AG09309 (cell line): Measurements from ENCODE around the gene UGT1A8.

Experiments used
- DNase-seq: peaks from one replicate; pipeline ENCODE4 v3.0.0-alpha.2; 2010; ENCODE audit warnings: low read depth
- H3K4me3 ChIP-seq: 2 replicates; pipeline ENCODE4 v1.5.1; 2011; ENCODE audit warnings: mild to moderate bottlenecking, low read depth, low read length, moderate library complexity; ENCODE audit not compliant: control insufficient read depth
- TF ChIP-seq, protein P1 (sequence below): IDR thresholded peaks from 2 replicates; pipeline ENCODE4 v1.5.1; 2011; ENCODE audit warnings: mild to moderate bottlenecking, low read depth, low read length, inconsistent platforms; ENCODE audit not compliant: insufficient read depth, control insufficient read depth; ENCODE audit errors: missing control alignments

The UGT1A8 gene

DNA sequence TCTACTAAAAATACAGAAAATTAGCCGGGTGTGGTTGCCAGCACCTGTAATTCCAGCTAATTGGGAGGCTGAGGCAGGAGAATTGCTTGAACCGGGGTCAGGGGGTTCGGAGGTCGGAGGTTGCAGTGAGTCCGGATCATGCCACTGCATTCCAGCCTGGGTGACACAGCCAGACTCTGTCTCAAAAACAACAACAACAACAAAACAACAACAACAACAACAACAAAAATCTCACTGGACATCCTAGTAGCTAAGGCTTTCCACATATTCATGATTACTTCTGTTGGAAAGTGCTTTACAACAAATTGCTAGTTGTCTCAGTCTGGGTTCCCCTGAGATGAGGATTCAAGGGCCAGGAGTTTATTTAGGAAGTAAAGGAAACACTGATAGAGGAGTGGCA is 156.4 kb downstream of the UGT1A8 start:
- no peak for DNase-seq
- TF ChIP-seq, protein P1, sequence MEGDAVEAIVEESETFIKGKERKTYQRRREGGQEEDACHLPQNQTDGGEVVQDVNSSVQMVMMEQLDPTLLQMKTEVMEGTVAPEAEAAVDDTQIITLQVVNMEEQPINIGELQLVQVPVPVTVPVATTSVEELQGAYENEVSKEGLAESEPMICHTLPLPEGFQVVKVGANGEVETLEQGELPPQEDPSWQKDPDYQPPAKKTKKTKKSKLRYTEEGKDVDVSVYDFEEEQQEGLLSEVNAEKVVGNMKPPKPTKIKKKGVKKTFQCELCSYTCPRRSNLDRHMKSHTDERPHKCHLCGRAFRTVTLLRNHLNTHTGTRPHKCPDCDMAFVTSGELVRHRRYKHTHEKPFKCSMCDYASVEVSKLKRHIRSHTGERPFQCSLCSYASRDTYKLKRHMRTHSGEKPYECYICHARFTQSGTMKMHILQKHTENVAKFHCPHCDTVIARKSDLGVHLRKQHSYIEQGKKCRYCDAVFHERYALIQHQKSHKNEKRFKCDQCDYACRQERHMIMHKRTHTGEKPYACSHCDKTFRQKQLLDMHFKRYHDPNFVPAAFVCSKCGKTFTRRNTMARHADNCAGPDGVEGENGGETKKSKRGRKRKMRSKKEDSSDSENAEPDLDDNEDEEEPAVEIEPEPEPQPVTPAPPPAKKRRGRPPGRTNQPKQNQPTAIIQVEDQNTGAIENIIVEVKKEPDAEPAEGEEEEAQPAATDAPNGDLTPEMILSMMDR, result no peak
- no peak overlapping the region for H3K4me3 ChIP-seq

- DNase-seq, result no peak
- H3K4me3 ChIP-seq, result no peak overlapping the region
- TF ChIP-seq, protein P1, result no peak
Measured at GRCh38 chr2:233775414-233775813, 158.0 kb downstream of the UGT1A8 start.

DNA sequence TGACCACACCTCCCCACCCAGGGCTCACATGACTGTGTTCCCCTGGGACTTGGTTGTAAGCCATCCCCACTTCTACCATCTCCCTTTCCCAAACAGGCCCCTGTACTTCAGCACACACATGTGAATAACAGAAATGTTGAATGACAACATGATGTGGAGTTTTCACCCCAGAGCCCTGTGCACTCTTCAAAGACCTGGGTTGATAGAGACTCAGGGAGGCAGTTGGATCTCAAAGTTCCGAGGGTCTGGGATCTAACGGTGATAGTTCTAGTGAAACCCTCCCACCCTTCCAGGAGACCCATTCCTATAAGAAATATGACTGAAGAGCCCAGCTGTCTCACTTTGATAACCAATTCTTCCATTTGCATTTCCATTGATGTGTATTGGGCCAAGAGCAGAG is 160.6 kb downstream of the UGT1A8 start, which contains the start of gene MROH2A:
TSS of gene MROH2A (plus strand) at position 301 of the 400 bp plus-strand sequence. CDS start 1,029 bp downstream, outside the sequence.
- DNase-seq, result no peak
- no peak within 1 kb of the TSS for H3K4me3 ChIP-seq
- TF ChIP-seq, protein P1, result no peak

GRCh38 chr2:233779722-233780121 is 162.3 kb downstream of the UGT1A8 start:
- H3K4me3 ChIP-seq, result no peak overlapping the region
- DNase-seq, result no peak
- TF ChIP-seq, protein P1, result no peak

- no peak for DNase-seq
- TF ChIP-seq, protein P1, result no peak
- no peak overlapping the region for H3K4me3 ChIP-seq
Measured at GRCh38 chr2:233780771-233781170, 163.3 kb downstream of the UGT1A8 start.

- TF ChIP-seq, protein P1, result no peak
Measured at GRCh38 chr2:233789554-233789953, 172.1 kb downstream of the UGT1A8 start.

DNA sequence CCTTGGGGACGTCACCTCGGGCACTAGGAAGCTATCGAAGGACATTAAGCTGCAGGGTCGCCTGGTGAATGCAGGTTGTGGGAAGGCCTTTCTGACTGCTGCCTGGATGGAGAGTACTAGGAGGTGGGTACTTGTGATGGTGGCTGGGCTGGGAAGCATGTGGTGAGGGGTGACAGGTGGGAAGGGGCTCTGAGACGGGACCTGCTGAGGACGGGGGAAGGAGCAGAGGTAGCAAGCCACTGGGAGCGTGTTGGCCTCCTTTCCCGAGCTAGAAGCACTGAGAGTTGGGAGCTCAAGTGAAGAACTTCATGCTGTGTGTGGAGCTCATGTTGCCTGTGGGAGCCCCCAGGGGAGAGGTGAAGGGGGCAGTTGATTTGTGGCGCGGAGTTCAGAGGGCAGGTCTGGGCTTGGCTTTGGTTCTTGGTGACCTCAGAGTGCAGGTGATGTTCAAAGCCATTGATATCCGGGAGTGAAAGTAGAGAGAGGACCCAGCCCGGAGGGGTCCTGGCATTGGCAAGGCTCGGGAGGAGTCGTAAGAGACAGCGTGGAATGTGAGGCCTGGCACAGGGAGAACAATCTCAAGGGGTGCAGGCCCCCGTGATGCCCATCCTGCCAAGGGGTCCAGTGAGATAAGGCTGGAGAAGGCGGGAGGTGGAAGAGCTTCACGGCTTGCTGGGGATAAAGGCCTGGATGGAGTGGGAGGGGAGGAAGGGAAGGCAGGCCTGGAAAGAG is 173.9 kb downstream of the UGT1A8 start:
- no peak overlapping the region for H3K4me3 ChIP-seq
- DNase-seq, result no peak
- TF ChIP-seq, protein P1, result no peak

More at GRCh38 chr2:233789554-233789953, 172.1 kb downstream of the UGT1A8 start:
- DNase-seq, result no peak
- no peak overlapping the region for H3K4me3 ChIP-seq
